Neuron (in vitro differentiated cells): ENCODE data around the gene SLC6A3.

Experiments used
- H2AFZ ChIP-seq: one replicate; pipeline ENCODE4 v1.6.1; 2013; ENCODE audit warnings: low read depth, mild to moderate bottlenecking, inconsistent platforms, low read length, moderate library complexity
- H3K27me3 ChIP-seq: one replicate; pipeline ENCODE4 v1.6.1; 2013; ENCODE audit warnings: low read length; ENCODE audit not compliant: insufficient read depth
- H3K36me3 ChIP-seq: one replicate; pipeline ENCODE4 v1.6.1; 2013; ENCODE audit warnings: low read length; ENCODE audit not compliant: insufficient read depth
- H3K4me1 ChIP-seq: one replicate; pipeline ENCODE4 v1.6.1; 2013; ENCODE audit warnings: low read length; ENCODE audit not compliant: insufficient read depth
- H3K4me3 ChIP-seq: 2 replicates; pipeline ENCODE4 v1.5.1; 2013; ENCODE audit warnings: mild to moderate bottlenecking, low read length, moderate library complexity
- H3K9me3 ChIP-seq: one replicate; pipeline ENCODE4 v1.6.1; 2013; ENCODE audit warnings: low read length

Gene SLC6A3

GRCh38 chr5:1404062-1404461 is 41.2 kb downstream of the SLC6A3 start:
- no peaks in the 10 kb centered on the region for H3K4me1 ChIP-seq
- no peaks in the 10 kb centered on the region for H3K36me3 ChIP-seq
- peaks cover 2% of the 10 kb centered on the region for H3K9me3 ChIP-seq
- H2AFZ ChIP-seq: no peak overlapping the region
- H3K27me3 ChIP-seq: peaks cover 3% of the 10 kb centered on the region
- H3K4me3 ChIP-seq: no peak overlapping the region

- no peaks in the 10 kb centered on the region for H3K36me3 ChIP-seq
- H3K4me3 ChIP-seq: no peak overlapping the region
These were observed 42.5 kb downstream of the SLC6A3 start for GRCh38 chr5:1402611-1403255.

GRCh38 chr5:1401536-1402138 is 43.6 kb downstream of the SLC6A3 start:
- peaks cover 7% of the 10 kb centered on the region for H3K27me3 ChIP-seq
- no peaks in the 10 kb centered on the region for H3K36me3 ChIP-seq
- no peaks in the 10 kb centered on the region for H3K4me1 ChIP-seq
- H2AFZ ChIP-seq: no peak overlapping the region
- no peak overlapping the region for H3K4me3 ChIP-seq
- peaks cover 2% of the 10 kb centered on the region for H3K9me3 ChIP-seq

More at GRCh38 chr5:1402611-1403255, 42.5 kb downstream of the SLC6A3 start:
- H3K9me3 ChIP-seq: peaks cover 2% of the 10 kb centered on the region
- H2AFZ ChIP-seq: no peak overlapping the region
- peaks cover 7% of the 10 kb centered on the region for H3K27me3 ChIP-seq
- no peaks in the 10 kb centered on the region for H3K4me1 ChIP-seq

- no peaks in the 10 kb centered on the region for H3K4me1 ChIP-seq
- H3K4me3 ChIP-seq: no peak overlapping the region
- H3K36me3 ChIP-seq: no peaks in the 10 kb centered on the region
- no peak overlapping the region for H2AFZ ChIP-seq
- peaks cover 7% of the 10 kb centered on the region for H3K27me3 ChIP-seq
- peaks cover 2% of the 10 kb centered on the region for H3K9me3 ChIP-seq
These were observed 44.3 kb downstream of the SLC6A3 start for GRCh38 chr5:1400936-1401335.

- H2AFZ ChIP-seq: no peak overlapping the region
- no peaks in the 10 kb centered on the region for H3K4me1 ChIP-seq
- H3K9me3 ChIP-seq: peaks cover 2% of the 10 kb centered on the region
- no peaks in the 10 kb centered on the region for H3K36me3 ChIP-seq
- H3K27me3 ChIP-seq: peaks cover 7% of the 10 kb centered on the region
- no peak overlapping the region for H3K4me3 ChIP-seq
These were observed 44.9 kb downstream of the SLC6A3 start for GRCh38 chr5:1400211-1400855.

- no peak overlapping the region for H3K4me3 ChIP-seq
- H3K4me1 ChIP-seq: no peaks in the 10 kb centered on the region
- H3K9me3 ChIP-seq: peaks cover 2% of the 10 kb centered on the region
- H2AFZ ChIP-seq: no peak overlapping the region
- H3K36me3 ChIP-seq: no peaks in the 10 kb centered on the region
- peaks cover 10% of the 10 kb centered on the region for H3K27me3 ChIP-seq
These were observed 45.5 kb downstream of the SLC6A3 start for GRCh38 chr5:1399737-1400136.

- H2AFZ ChIP-seq: no peak overlapping the region
- H3K36me3 ChIP-seq: no peaks in the 10 kb centered on the region
- peaks cover 28% of the 10 kb centered on the region for H3K27me3 ChIP-seq
- H3K4me1 ChIP-seq: no peaks in the 10 kb centered on the region
- peaks cover 2% of the 10 kb centered on the region for H3K9me3 ChIP-seq
- no peak overlapping the region for H3K4me3 ChIP-seq
These were observed 48.9 kb downstream of the SLC6A3 start for GRCh38 chr5:1396293-1396816.

GRCh38 chr5:1394881-1395860 is 50.1 kb downstream of the SLC6A3 start:
- peaks cover 2% of the 10 kb centered on the region for H3K9me3 ChIP-seq
- no peaks in the 10 kb centered on the region for H3K4me1 ChIP-seq
- no peaks in the 10 kb centered on the region for H3K36me3 ChIP-seq
- no peak overlapping the region for H3K4me3 ChIP-seq
- H3K27me3 ChIP-seq: peaks cover 30% of the 10 kb centered on the region
- no peak overlapping the region for H2AFZ ChIP-seq

GRCh38 chr5:1393571-1394501 is 51.4 kb downstream of the SLC6A3 start:
- H3K9me3 ChIP-seq: no peaks in the 10 kb centered on the region
- peaks cover 38% of the 10 kb centered on the region for H3K27me3 ChIP-seq
- H2AFZ ChIP-seq: no peak overlapping the region
- H3K4me3 ChIP-seq: no peak overlapping the region
- no peaks in the 10 kb centered on the region for H3K36me3 ChIP-seq
- no peaks in the 10 kb centered on the region for H3K4me1 ChIP-seq

GRCh38 chr5:1392801-1393565 is 52.3 kb downstream of the SLC6A3 start:
- no peak overlapping the region for H2AFZ ChIP-seq
- no peaks in the 10 kb centered on the region for H3K9me3 ChIP-seq
- H3K27me3 ChIP-seq: peaks cover 42% of the 10 kb centered on the region
- no peaks in the 10 kb centered on the region for H3K36me3 ChIP-seq
- H3K4me3 ChIP-seq: no peak overlapping the region
- H3K4me1 ChIP-seq: no peaks in the 10 kb centered on the region

- no peak overlapping the region for H3K4me3 ChIP-seq
- no peaks in the 10 kb centered on the region for H3K4me1 ChIP-seq
- no peak overlapping the region for H2AFZ ChIP-seq
- H3K36me3 ChIP-seq: no peaks in the 10 kb centered on the region
- peaks cover 42% of the 10 kb centered on the region for H3K27me3 ChIP-seq
- no peaks in the 10 kb centered on the region for H3K9me3 ChIP-seq
These were observed 53.0 kb downstream of the SLC6A3 start for GRCh38 chr5:1392261-1392660.
